OCI-LY1 (cell line): ENCODE results near the gene BDH1.
"Not testable (repeated sequence)": the region's sequence is repeated elsewhere in the genome, so short reads cannot be mapped to it uniquely, and the experiment has no call there.

Experiments
- EZH2 ChIP-seq: fragments of 200-600 bp; sonication (generic), shearing (Covaris generic); IDR thresholded peaks from 2 replicates; pipeline ENCODE4 v1.8.0; 2017; ENCODE audit warnings: borderline replicate concordance, mixed run types, mild to moderate bottlenecking, antibody characterized with exemption, low read length, moderate library complexity, mixed read lengths
- TF ChIP-seq, protein P1 (sequence below): fragments of 200-600 bp; sonication (generic), shearing (Covaris generic); IDR thresholded peaks from 2 replicates; pipeline ENCODE4 v1.5.1; 2017; ENCODE audit warnings: mild to moderate bottlenecking, antibody characterized with exemption, low read length, moderate library complexity, mixed read lengths

DNA sequence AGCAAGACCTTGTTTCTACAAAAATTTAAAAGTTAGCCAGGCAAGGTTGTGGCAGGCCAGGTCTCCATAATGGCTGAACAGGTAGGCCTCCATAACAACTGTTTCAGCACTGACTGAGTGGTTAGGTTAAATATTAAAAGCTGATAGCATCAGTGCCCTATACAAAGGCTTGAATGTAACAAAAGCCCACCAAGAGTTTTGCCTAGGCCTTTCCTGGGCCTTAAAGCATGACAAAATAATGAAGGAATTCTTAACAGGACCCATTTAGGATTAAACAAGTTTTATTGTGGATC lies 16.1 kb upstream of the BDH1 start:
- TF ChIP-seq, protein P1, sequence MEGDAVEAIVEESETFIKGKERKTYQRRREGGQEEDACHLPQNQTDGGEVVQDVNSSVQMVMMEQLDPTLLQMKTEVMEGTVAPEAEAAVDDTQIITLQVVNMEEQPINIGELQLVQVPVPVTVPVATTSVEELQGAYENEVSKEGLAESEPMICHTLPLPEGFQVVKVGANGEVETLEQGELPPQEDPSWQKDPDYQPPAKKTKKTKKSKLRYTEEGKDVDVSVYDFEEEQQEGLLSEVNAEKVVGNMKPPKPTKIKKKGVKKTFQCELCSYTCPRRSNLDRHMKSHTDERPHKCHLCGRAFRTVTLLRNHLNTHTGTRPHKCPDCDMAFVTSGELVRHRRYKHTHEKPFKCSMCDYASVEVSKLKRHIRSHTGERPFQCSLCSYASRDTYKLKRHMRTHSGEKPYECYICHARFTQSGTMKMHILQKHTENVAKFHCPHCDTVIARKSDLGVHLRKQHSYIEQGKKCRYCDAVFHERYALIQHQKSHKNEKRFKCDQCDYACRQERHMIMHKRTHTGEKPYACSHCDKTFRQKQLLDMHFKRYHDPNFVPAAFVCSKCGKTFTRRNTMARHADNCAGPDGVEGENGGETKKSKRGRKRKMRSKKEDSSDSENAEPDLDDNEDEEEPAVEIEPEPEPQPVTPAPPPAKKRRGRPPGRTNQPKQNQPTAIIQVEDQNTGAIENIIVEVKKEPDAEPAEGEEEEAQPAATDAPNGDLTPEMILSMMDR: not testable (repeated sequence)
- not testable (repeated sequence) for TF ChIP-seq EZH2
